GM23338 (cell line): ENCODE data around the gene PPBP. TPM values are rescaled to one million over a fixed set of nuclear protein-coding genes. Genes with fewer than 3 reads are reported as not detected.

Experiments
- ATAC-seq: fragments of 200-7000 bp; cut with Tn5 transposase; 3 replicates; pipeline ENCODE4 v1.9.1; 2020
- DNase-seq: peaks from one replicate; pipeline ENCODE4 v3.0.0-alpha.2; 2015; ENCODE audit warnings: low spot score
- H2AFZ ChIP-seq: fragments of 200-600 bp; sonication (generic); 2 replicates; pipeline ENCODE4 v1.8.0; 2016; ENCODE audit warnings: antibody characterized with exemption, mild to moderate bottlenecking, moderate library complexity
- H3F3A ChIP-seq: fragments of 200-600 bp; sonication (generic); replicated peaks from 2 replicates; pipeline ENCODE4 v1.8.0; 2017; ENCODE audit warnings: antibody characterized with exemption, mixed run types, low read depth
- H3K27ac ChIP-seq: fragments of 200-600 bp; sonication (generic); 2 replicates; pipeline ENCODE4 v1.6.1; 2016; ENCODE audit warnings: low read depth
- H3K27me3 ChIP-seq: fragments of 200-600 bp; sonication (generic); 2 replicates; pipeline ENCODE4 v1.8.0; 2016; ENCODE audit warnings: mild to moderate bottlenecking, mixed run types, moderate library complexity; ENCODE audit not compliant: insufficient read depth
- H3K36me3 ChIP-seq: fragments of 200-600 bp; sonication (generic); 2 replicates; pipeline ENCODE4 v1.8.0; 2016; ENCODE audit warnings: mild to moderate bottlenecking; ENCODE audit not compliant: insufficient read depth
- H3K4me1 ChIP-seq: fragments of 200-600 bp; sonication (generic); 2 replicates; pipeline ENCODE4 v1.8.0; 2016; ENCODE audit warnings: mild to moderate bottlenecking, moderate library complexity; ENCODE audit not compliant: insufficient read depth
- H3K4me2 ChIP-seq: fragments of 200-600 bp; sonication (generic); 2 replicates; pipeline ENCODE4 v1.7.1; 2017; ENCODE audit warnings: mixed run types
- H3K4me3 ChIP-seq: fragments of 200-600 bp; sonication (generic); 2 replicates; pipeline ENCODE4 v1.6.1; 2016; ENCODE audit warnings: mixed run types
- H3K79me2 ChIP-seq: fragments of 200-600 bp; sonication (generic); replicated peaks from 2 replicates; pipeline ENCODE4 v1.8.0; 2017; ENCODE audit warnings: mild to moderate bottlenecking; ENCODE audit not compliant: insufficient read depth
- H3K9me2 ChIP-seq: fragments of 200-600 bp; sonication (generic); 2 replicates; pipeline ENCODE4 v1.8.0; 2017; ENCODE audit not compliant: insufficient read depth
- H4K20me1 ChIP-seq: fragments of 200-600 bp; sonication (generic); replicated peaks from 2 replicates; pipeline ENCODE4 v1.8.0; 2017; ENCODE audit warnings: mild to moderate bottlenecking; ENCODE audit not compliant: insufficient read depth
- H3K27ac Mint-ChIP-seq: 2 replicates; pipeline ENCODE4 v1.8.0; 2020; ENCODE audit warnings: inconsistent platforms, mild to moderate bottlenecking, moderate library complexity, mixed read lengths
- H3K27me3 Mint-ChIP-seq: 3 replicates; pipeline ENCODE4 v1.8.0; 2022; ENCODE audit warnings: low read depth, mild to moderate bottlenecking, moderate library complexity, mixed read lengths, inconsistent platforms; ENCODE audit not compliant: insufficient read depth, poor library complexity
- H3K36me3 Mint-ChIP-seq: 3 replicates; pipeline ENCODE4 v1.8.0; 2021; ENCODE audit warnings: low read depth, mild to moderate bottlenecking, inconsistent platforms, moderate library complexity, mixed read lengths
- H3K4me1 Mint-ChIP-seq: 3 replicates; pipeline ENCODE4 v1.8.0; 2020; ENCODE audit warnings: mild to moderate bottlenecking, inconsistent platforms, mixed read lengths
- H3K4me3 Mint-ChIP-seq: 3 replicates; pipeline ENCODE4 v1.8.0; 2021; ENCODE audit warnings: moderate library complexity, mild to moderate bottlenecking, inconsistent platforms, mixed read lengths
- H3K9me3 Mint-ChIP-seq: 3 replicates; pipeline ENCODE4 v1.8.0; 2020; ENCODE audit warnings: moderate library complexity, mild to moderate bottlenecking, inconsistent platforms, mixed read lengths
- CREB1 ChIP-seq: fragments of 250-450 bp; sonication (Bioruptor Pico); IDR thresholded peaks from 2 replicates; pipeline ENCODE4 v1.5.0; 2020; ENCODE audit warnings: low read depth, mild to moderate bottlenecking, moderate library complexity
- EZH2phosphoT487 ChIP-seq: fragments of 200-600 bp; sonication (generic); IDR thresholded peaks from one replicate; pipeline ENCODE4 v1.8.1; 2018; ENCODE audit warnings: antibody characterized with exemption; ENCODE audit not compliant: unreplicated experiment
- NANOG ChIP-seq: IDR thresholded peaks from 2 replicates; pipeline ENCODE4 v1.6.1; 2016; ENCODE audit warnings: antibody characterized with exemption, borderline replicate concordance
- STAT1 ChIP-seq: IDR thresholded peaks from one replicate; pipeline ENCODE4 v1.6.1; 2016; ENCODE audit warnings: antibody characterized with exemption; ENCODE audit not compliant: unreplicated experiment
- ZNF114 ChIP-seq: fragments of 250-450 bp; sonication (Bioruptor Pico); IDR thresholded peaks from 2 replicates; pipeline ENCODE4 v1.5.0; 2020; ENCODE audit warnings: mild to moderate bottlenecking, moderate library complexity
- polyA plus RNA-seq: library from polyadenylated mRNA; unstranded; fragments of >200 nt; fragmentation: Nextera tagmentation; extraction: Ambion mirVana; gene quantifications from 2 replicates; pipeline ENCODE4 v1.2.1, GENCODE V29; 2016
- total RNA-seq: library from RNA; depleted of rRNA; stranded (reverse); fragments of >200 nt; shearing (Covaris generic); gene quantifications from 2 replicates; pipeline ENCODE4 v1.2.3, GENCODE V29; 2014
- TF ChIP-seq, protein P1 (sequence below): IDR thresholded peaks from one replicate; pipeline ENCODE4 v1.6.1; 2018; ENCODE audit warnings: antibody characterized with exemption; ENCODE audit not compliant: unreplicated experiment
- TF ChIP-seq, protein P2 (sequence below), 2 experiments: fragments of 200-600 bp in 1 of 2; sonication (generic) in 1 of 2; conservative IDR thresholded peaks; 2 replicates each; pipeline versions ENCODE4 v1.5.1 to v1.6.1; 2016 to 2017; ENCODE audit warnings: antibody characterized with exemption in 2 of 2, low read depth in 2 of 2, mild to moderate bottlenecking in 2 of 2, moderate library complexity in 1 of 2
- TF ChIP-seq, protein P3 (sequence below): IDR thresholded peaks from 2 replicates; pipeline ENCODE4 v1.6.1; 2016; ENCODE audit warnings: antibody characterized with exemption
- TF ChIP-seq, protein P4 (sequence below): fragments of 250-450 bp; sonication (Bioruptor Pico); IDR thresholded peaks from 2 replicates; pipeline ENCODE4 v1.5.0; 2020; ENCODE audit warnings: mild to moderate bottlenecking, moderate library complexity

The PPBP gene
- total and polyA plus RNA-seq, 2 experiments from 2014 or later, result 0.35 to 0.50 TPM

DNA sequence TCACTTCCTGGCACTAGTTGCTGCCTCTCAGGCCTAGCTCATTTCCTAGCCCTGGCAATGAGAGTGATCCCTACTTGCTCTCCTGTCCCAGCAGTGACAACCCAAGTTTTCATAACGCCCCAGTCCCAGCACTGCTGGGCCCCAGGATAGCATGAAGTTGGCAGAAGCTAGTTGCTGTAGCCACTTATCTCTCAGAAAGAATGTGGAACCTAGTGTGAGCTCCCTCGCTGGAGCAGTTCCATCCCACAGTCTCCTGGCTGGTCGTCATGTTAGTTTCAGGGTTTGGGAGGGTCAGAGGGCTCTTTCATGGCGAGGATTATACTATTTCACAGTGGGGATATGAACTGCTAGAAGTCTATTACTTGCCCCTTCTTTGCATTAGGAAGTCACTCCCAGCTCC is 11.3 kb downstream of the PPBP start (continued):
- TF ChIP-seq, protein P1, sequence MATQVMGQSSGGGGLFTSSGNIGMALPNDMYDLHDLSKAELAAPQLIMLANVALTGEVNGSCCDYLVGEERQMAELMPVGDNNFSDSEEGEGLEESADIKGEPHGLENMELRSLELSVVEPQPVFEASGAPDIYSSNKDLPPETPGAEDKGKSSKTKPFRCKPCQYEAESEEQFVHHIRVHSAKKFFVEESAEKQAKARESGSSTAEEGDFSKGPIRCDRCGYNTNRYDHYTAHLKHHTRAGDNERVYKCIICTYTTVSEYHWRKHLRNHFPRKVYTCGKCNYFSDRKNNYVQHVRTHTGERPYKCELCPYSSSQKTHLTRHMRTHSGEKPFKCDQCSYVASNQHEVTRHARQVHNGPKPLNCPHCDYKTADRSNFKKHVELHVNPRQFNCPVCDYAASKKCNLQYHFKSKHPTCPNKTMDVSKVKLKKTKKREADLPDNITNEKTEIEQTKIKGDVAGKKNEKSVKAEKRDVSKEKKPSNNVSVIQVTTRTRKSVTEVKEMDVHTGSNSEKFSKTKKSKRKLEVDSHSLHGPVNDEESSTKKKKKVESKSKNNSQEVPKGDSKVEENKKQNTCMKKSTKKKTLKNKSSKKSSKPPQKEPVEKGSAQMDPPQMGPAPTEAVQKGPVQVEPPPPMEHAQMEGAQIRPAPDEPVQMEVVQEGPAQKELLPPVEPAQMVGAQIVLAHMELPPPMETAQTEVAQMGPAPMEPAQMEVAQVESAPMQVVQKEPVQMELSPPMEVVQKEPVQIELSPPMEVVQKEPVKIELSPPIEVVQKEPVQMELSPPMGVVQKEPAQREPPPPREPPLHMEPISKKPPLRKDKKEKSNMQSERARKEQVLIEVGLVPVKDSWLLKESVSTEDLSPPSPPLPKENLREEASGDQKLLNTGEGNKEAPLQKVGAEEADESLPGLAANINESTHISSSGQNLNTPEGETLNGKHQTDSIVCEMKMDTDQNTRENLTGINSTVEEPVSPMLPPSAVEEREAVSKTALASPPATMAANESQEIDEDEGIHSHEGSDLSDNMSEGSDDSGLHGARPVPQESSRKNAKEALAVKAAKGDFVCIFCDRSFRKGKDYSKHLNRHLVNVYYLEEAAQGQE, result no peak
- no peak for TF ChIP-seq ZNF114 (CRISPR knock-in tag)

DNA sequence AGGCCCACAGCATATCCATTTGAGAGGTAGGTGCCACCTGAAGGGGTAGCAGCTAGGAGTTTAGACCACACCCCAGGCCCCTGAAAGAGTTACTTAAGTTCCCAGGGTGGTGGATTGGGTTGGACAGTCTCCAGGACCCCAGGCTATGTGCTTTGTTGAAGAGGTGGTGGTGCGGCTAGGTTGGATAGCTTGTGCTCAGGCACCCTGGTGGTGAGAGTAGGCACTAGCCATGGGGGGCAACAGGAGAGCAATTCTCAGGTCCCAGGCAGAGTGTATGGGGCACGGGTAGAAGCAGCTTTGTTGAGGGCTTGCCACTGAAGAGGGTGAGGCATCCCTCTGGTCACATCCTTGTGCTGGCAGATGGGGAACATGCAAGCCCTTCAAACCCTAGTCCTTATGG is 11.8 kb downstream of the PPBP start:
- H3K36me3 ChIP-seq, result no peaks in the 10 kb centered on the region
- H3K4me2 ChIP-seq, result no peak overlapping the region
- no peaks in the 10 kb centered on the region for H4K20me1 ChIP-seq
- TF ChIP-seq EZH2phosphoT487 (no peak), ZNF114 (CRISPR knock-in tag) (no peak), NANOG (no peak), STAT1 (no peak), CREB1 (CRISPR knock-in tag) (no peak)
- TF ChIP-seq, protein P2, sequence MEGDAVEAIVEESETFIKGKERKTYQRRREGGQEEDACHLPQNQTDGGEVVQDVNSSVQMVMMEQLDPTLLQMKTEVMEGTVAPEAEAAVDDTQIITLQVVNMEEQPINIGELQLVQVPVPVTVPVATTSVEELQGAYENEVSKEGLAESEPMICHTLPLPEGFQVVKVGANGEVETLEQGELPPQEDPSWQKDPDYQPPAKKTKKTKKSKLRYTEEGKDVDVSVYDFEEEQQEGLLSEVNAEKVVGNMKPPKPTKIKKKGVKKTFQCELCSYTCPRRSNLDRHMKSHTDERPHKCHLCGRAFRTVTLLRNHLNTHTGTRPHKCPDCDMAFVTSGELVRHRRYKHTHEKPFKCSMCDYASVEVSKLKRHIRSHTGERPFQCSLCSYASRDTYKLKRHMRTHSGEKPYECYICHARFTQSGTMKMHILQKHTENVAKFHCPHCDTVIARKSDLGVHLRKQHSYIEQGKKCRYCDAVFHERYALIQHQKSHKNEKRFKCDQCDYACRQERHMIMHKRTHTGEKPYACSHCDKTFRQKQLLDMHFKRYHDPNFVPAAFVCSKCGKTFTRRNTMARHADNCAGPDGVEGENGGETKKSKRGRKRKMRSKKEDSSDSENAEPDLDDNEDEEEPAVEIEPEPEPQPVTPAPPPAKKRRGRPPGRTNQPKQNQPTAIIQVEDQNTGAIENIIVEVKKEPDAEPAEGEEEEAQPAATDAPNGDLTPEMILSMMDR (conservative IDR thresholded peaks at IDR 0.05; ENCODE audit: low read depth in 2 of 2), result no peak
- TF ChIP-seq, protein P3, sequence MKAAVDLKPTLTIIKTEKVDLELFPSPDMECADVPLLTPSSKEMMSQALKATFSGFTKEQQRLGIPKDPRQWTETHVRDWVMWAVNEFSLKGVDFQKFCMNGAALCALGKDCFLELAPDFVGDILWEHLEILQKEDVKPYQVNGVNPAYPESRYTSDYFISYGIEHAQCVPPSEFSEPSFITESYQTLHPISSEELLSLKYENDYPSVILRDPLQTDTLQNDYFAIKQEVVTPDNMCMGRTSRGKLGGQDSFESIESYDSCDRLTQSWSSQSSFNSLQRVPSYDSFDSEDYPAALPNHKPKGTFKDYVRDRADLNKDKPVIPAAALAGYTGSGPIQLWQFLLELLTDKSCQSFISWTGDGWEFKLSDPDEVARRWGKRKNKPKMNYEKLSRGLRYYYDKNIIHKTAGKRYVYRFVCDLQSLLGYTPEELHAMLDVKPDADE, result no peak
- TF ChIP-seq, protein P4, sequence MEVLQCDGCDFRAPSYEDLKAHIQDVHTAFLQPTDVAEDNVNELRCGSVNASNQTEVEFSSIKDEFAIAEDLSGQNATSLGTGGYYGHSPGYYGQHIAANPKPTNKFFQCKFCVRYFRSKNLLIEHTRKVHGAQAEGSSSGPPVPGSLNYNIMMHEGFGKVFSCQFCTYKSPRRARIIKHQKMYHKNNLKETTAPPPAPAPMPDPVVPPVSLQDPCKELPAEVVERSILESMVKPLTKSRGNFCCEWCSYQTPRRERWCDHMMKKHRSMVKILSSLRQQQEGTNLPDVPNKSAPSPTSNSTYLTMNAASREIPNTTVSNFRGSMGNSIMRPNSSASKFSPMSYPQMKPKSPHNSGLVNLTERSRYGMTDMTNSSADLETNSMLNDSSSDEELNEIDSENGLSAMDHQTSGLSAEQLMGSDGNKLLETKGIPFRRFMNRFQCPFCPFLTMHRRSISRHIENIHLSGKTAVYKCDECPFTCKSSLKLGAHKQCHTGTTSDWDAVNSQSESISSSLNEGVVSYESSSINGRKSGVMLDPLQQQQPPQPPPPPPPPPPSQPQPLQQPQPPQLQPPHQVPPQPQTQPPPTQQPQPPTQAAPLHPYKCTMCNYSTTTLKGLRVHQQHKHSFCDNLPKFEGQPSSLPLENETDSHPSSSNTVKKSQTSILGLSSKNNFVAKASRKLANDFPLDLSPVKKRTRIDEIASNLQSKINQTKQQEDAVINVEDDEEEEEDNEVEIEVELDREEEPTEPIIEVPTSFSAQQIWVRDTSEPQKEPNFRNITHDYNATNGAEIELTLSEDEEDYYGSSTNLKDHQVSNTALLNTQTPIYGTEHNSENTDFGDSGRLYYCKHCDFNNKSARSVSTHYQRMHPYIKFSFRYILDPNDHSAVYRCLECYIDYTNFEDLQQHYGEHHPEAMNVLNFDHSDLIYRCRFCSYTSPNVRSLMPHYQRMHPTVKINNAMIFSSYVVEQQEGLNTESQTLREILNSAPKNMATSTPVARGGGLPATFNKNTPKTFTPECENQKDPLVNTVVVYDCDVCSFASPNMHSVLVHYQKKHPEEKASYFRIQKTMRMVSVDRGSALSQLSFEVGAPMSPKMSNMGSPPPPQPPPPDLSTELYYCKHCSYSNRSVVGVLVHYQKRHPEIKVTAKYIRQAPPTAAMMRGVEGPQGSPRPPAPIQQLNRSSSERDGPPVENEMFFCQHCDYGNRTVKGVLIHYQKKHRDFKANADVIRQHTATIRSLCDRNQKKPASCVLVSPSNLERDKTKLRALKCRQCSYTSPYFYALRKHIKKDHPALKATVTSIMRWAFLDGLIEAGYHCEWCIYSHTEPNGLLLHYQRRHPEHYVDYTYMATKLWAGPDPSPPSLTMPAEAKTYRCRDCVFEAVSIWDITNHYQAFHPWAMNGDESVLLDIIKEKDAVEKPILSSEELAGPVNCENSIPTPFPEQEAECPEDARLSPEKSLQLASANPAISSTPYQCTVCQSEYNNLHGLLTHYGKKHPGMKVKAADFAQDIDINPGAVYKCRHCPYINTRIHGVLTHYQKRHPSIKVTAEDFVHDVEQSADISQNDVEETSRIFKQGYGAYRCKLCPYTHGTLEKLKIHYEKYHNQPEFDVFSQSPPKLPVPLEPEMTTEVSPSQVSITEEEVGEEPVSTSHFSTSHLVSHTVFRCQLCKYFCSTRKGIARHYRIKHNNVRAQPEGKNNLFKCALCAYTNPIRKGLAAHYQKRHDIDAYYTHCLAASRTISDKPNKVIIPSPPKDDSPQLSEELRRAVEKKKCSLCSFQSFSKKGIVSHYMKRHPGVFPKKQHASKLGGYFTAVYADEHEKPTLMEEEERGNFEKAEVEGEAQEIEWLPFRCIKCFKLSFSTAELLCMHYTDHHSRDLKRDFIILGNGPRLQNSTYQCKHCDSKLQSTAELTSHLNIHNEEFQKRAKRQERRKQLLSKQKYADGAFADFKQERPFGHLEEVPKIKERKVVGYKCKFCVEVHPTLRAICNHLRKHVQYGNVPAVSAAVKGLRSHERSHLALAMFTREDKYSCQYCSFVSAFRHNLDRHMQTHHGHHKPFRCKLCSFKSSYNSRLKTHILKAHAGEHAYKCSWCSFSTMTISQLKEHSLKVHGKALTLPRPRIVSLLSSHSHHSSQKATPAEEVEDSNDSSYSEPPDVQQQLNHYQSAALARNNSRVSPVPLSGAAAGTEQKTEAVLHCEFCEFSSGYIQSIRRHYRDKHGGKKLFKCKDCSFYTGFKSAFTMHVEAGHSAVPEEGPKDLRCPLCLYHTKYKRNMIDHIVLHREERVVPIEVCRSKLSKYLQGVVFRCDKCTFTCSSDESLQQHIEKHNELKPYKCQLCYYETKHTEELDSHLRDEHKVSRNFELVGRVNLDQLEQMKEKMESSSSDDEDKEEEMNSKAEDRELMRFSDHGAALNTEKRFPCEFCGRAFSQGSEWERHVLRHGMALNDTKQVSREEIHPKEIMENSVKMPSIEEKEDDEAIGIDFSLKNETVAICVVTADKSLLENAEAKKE (CRISPR knock-in tag), result no peak

More for the DNA sequence above, 11.8 kb downstream of the PPBP start:
- Histone ChIP-seq H3K27me3 (no peaks in the 10 kb centered on the region), H3K4me3 (no peak overlapping the region), H3K27ac (no peak overlapping the region), H3K79me2 (no peaks in the 10 kb centered on the region), H3K4me1 (peaks cover 2% of the 10 kb centered on the region; the same call in 1 of the 2 replicates), H3K9me2 (peaks cover 11% of the 10 kb centered on the region; the same call in 1 of the 2 replicates), H2AFZ (no peak overlapping the region), H3F3A (no peaks in the 10 kb centered on the region)
- no peak overlapping the region for H3K4me3 Mint-ChIP-seq
- no peak for ATAC-seq
- peaks cover 18% of the 10 kb centered on the region for H3K9me3 Mint-ChIP-seq
- H3K27me3 Mint-ChIP-seq, result peaks cover 3% of the 10 kb centered on the region
- H3K27ac Mint-ChIP-seq, result no peak overlapping the region
- peaks cover 10% of the 10 kb centered on the region for H3K4me1 Mint-ChIP-seq
- peaks cover 20% of the 10 kb centered on the region; the same call in 2 of the 3 replicates for H3K36me3 Mint-ChIP-seq
- no peak for DNase-seq
